GM12878 (cell line): ENCODE results near the gene TBC1D12. TPM values are rescaled to one million over a fixed set of nuclear protein-coding genes. Genes with fewer than 3 reads are reported as not detected.

Experiments used
- ATAC-seq: fragments of 200-7000 bp; cut with Tn5 transposase; 3 replicates; pipeline ENCODE4 v1.9.1; 2020; ENCODE audit warnings: mild to moderate bottlenecking, moderate library complexity
- BruUV-seq: library from RNA; stranded (reverse); fragments of 400-500 nt; replicated peaks from 2 replicates; lab custom pipeline; 2021; lab: Mats Ljungman, UMichigan
- CTCF ChIA-PET: fragments of 300-600 bp; sonication (Branson Sonifier 250); formaldehyde crosslinking; extraction: SDS; loops from one replicate; lab custom pipeline; 2021; ENCODE audit warnings: inconsistent platforms; lab: Yijun Ruan, JAX
- POLR2A ChIA-PET: fragments of 350-600 bp; formaldehyde crosslinking; extraction: SDS; loops from one replicate; lab custom pipeline; 2021; ENCODE audit warnings: inconsistent platforms; lab: Charles Lee
- RAD21 ChIA-PET: fragments of 300-600 bp; sonication (Branson Sonifier 250); formaldehyde crosslinking; loops from one replicate; lab custom pipeline; 2023; ENCODE audit warnings: antibody characterized with exemption; ENCODE audit not compliant: unreplicated experiment; lab: Charles Lee
- SMC1A ChIA-PET: fragments of 300-600 bp; sonication (Branson Sonifier 250); formaldehyde crosslinking; loops from one replicate; lab custom pipeline; 2023; ENCODE audit not compliant: unreplicated experiment, uncharacterized antibody; lab: Charles Lee
- DNase-seq: peaks from one replicate; pipeline ENCODE4 v3.0.0-alpha.2; 2011; ENCODE audit warnings: low read depth, low spot score
- FAIRE-seq: peaks from 3 replicates; lab custom pipeline; 2011; peaks lifted over from hg19 to GRCh38; lab: Jason Lieb, UNC
- H2AFZ ChIP-seq: 2 replicates; pipeline ENCODE4 v1.6.0; 2011; ENCODE audit warnings: low read depth, low read length, control low read depth; ENCODE audit not compliant: control insufficient read depth
- H3K27ac ChIP-seq: 2 replicates; pipeline ENCODE4 v1.5.1; 2011; ENCODE audit warnings: control low read depth; ENCODE audit not compliant: control insufficient read depth, insufficient read depth
- H3K27me3 ChIP-seq, 2 experiments: replicated peaks in 1 of 2; 2 replicates each; pipeline versions ENCODE4 v1.6.0 to v1.6.1; 2011; ENCODE audit warnings: low read length in 1 of 2; ENCODE audit not compliant: control insufficient read depth in 2 of 2, insufficient read depth in 2 of 2
- H3K36me3 ChIP-seq, 2 experiments: 2 replicates each; pipeline ENCODE4 v1.5.1; 2011; ENCODE audit warnings: low read length in 1 of 2; ENCODE audit not compliant: control insufficient read depth in 2 of 2, insufficient read depth in 2 of 2
- H3K4me1 ChIP-seq: 2 replicates; pipeline ENCODE4 v1.6.1; 2011; ENCODE audit warnings: mild to moderate bottlenecking, low read length, moderate library complexity, mixed read lengths; ENCODE audit not compliant: control insufficient read depth, insufficient read depth
- H3K4me2 ChIP-seq: 2 replicates; pipeline ENCODE4 v1.6.0; 2011; ENCODE audit warnings: control low read depth; ENCODE audit not compliant: control insufficient read depth, insufficient read depth
- H3K4me3 ChIP-seq: fragments of 200-600 bp; sonication (generic); 2 replicates; pipeline ENCODE4 v1.5.1; 2016
- H3K79me2 ChIP-seq: 2 replicates; pipeline ENCODE4 v1.6.0; 2011; ENCODE audit warnings: low read length; ENCODE audit not compliant: control insufficient read depth, insufficient read depth
- H3K9ac ChIP-seq: 2 replicates; pipeline ENCODE4 v1.8.0; 2011; ENCODE audit warnings: low read length, control low read depth, mixed read lengths; ENCODE audit not compliant: control insufficient read depth, insufficient read depth
- H3K9me3 ChIP-seq: replicated peaks from 3 replicates; pipeline ENCODE4 v1.5.1; 2011; ENCODE audit warnings: mild to moderate bottlenecking, low read length; ENCODE audit not compliant: control insufficient read depth, insufficient read depth
- H4K20me1 ChIP-seq: 2 replicates; pipeline ENCODE4 v1.6.0; 2011; ENCODE audit not compliant: control insufficient read depth, insufficient read depth
- CBX3 ChIP-seq: fragments of 200-600 bp; sonication (generic); IDR thresholded peaks from 2 replicates; pipeline ENCODE4 v1.6.1; 2016; ENCODE audit warnings: low read depth, borderline replicate concordance
- NFYB ChIP-seq: IDR thresholded peaks from 2 replicates; pipeline ENCODE4 v1.6.1; 2011; ENCODE audit warnings: low read depth, mild to moderate bottlenecking, low read length, improper control_type of control experiment, moderate library complexity; ENCODE audit not compliant: insufficient read depth
- NRF1 ChIP-seq: conservative IDR thresholded peaks from 2 replicates; pipeline ENCODE4 v1.6.1; 2011; ENCODE audit warnings: mild to moderate bottlenecking, low read depth, low read length, improper control_type of control experiment
- RAD21 ChIP-seq: IDR thresholded peaks from 2 replicates; pipeline ENCODE4 v1.6.1; 2011; ENCODE audit warnings: mild to moderate bottlenecking, low read depth, low read length, moderate library complexity; ENCODE audit not compliant: insufficient read depth
- RUNX3 ChIP-seq: IDR thresholded peaks from 2 replicates; pipeline ENCODE4 v1.6.1; 2012; ENCODE audit warnings: low read length, inconsistent platforms
- SMAD1 ChIP-seq: fragments of 450-650 bp; IDR thresholded peaks from 2 replicates; pipeline ENCODE4 v1.6.1; 2018; ENCODE audit warnings: mild to moderate bottlenecking, low read depth; ENCODE audit not compliant: partially characterized antibody
- ZNF24 ChIP-seq: fragments of 450-650 bp; IDR thresholded peaks from 2 replicates; pipeline ENCODE4 v1.6.1; 2017; ENCODE audit warnings: antibody characterized with exemption, mild to moderate bottlenecking
- ZNF622 ChIP-seq: fragments of 450-650 bp; IDR thresholded peaks from 2 replicates; pipeline ENCODE4 v1.6.1; 2017; ENCODE audit warnings: mild to moderate bottlenecking, inconsistent platforms
- WGBS: methylation state at CpG from one replicate; pipeline ENCODE4 v1.1.6; 2016; ENCODE audit warnings: low lambda C conversion rate; ENCODE audit not compliant: insufficient replicate concordance, insufficient coverage; ENCODE audit errors: missing lambda C conversion rate; 5-methylcytosine and 5-hydroxymethylcytosine counted together
- in situ Hi-C: fragments of 300-500 bp; cut with MboI; formaldehyde crosslinking; loops from 9 replicates; pipeline ENCODE4 v1.14.3; 2018; ENCODE audit warnings: mixed read lengths
- intact Hi-C: fragments of 100-400 bp; cut with micrococcal nuclease; formaldehyde crosslinking; loops from one replicate; pipeline ENCODE4 v1.14.2; 2022; ENCODE audit not compliant: unreplicated experiment
- polyA plus RNA-seq, 11 experiments: library from polyadenylated mRNA; depleted of rRNA in 4 of 11; unstranded in 6 of 11; stranded (reverse) in 5 of 11; fragments of >200 nt; fragmentation: Nextera tagmentation in 4 of 11; fragmentation: Illumina TruSeq in 1 of 11; extraction: Ambion mirVana in 4 of 11; extraction: Trizol in 1 of 11; gene quantifications; 1 replicate in 1 of 11; 2 replicates in 10 of 11; pipeline versions ENCODE4 v1.2.1 to v1.2.3, GENCODE V29; 2011 to 2016; ENCODE audit warnings: inconsistent platforms in 2 of 11, missing spikeins in 2 of 11, low read depth in 1 of 11
- total RNA-seq, 4 experiments: library from RNA; depleted of rRNA in 3 of 4; stranded (reverse); fragments of >200 nt in 3 of 4; fragmentation: Illumina TruSeq in 1 of 4; extraction: Trizol in 1 of 4; gene quantifications; 2 replicates each; pipeline versions ENCODE4 v1.2.1 to v1.2.3, GENCODE V29; 2013 to 2021
- TF ChIP-seq, protein P1 (sequence below): fragments of 450-650 bp; IDR thresholded peaks from 2 replicates; pipeline ENCODE4 v1.6.1; 2018; ENCODE audit warnings: mild to moderate bottlenecking, low read depth, moderate library complexity; ENCODE audit not compliant: partially characterized antibody

The TBC1D12 gene
- total and polyA plus RNA-seq, 10 of the 15 experiments (the other 5 are each of a cell fraction or from before 2014, with no cell fraction given): 2.6 to 7.5 (median 3.8) TPM

DNA sequence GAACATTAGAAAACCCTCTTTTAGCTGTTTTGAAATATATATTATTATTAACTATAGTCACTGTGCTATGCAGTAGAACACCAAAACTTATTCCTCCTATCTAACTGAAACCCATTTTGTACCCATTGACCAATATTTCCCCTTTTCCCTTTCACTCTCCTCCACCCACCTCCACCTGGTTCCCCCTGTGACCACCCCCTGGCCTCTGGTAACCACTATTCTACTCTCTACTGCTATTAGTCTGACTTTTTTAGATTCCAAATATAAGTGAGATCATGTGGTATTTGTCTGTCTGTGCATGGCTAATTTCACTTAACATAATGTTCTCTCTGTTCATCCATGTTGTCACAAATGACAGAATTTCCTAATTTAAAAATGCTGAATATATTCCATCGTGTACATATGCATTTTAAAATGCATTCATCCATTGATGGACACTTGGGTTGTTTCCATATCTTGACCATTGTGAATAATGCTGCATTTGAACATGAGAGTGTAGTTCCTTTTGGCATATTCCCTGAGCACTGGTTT is 18.7 kb downstream of the TBC1D12 start:
- in situ Hi-C loops: no loop called here
- TF ChIP-seq, protein P1, sequence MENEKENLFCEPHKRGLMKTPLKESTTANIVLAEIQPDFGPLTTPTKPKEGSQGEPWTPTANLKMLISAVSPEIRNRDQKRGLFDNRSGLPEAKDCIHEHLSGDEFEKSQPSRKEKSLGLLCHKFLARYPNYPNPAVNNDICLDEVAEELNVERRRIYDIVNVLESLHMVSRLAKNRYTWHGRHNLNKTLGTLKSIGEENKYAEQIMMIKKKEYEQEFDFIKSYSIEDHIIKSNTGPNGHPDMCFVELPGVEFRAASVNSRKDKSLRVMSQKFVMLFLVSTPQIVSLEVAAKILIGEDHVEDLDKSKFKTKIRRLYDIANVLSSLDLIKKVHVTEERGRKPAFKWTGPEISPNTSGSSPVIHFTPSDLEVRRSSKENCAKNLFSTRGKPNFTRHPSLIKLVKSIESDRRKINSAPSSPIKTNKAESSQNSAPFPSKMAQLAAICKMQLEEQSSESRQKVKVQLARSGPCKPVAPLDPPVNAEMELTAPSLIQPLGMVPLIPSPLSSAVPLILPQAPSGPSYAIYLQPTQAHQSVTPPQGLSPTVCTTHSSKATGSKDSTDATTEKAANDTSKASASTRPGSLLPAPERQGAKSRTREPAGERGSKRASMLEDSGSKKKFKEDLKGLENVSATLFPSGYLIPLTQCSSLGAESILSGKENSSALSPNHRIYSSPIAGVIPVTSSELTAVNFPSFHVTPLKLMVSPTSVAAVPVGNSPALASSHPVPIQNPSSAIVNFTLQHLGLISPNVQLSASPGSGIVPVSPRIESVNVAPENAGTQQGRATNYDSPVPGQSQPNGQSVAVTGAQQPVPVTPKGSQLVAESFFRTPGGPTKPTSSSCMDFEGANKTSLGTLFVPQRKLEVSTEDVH: no peak
- TF ChIP-seq ZNF622 (no peak), RAD21 (no peak), NFYB (no peak), SMAD1 (no peak), NRF1 (no peak), RUNX3 (peak; percentile 42), ZNF24 (no peak), CBX3 (no peak)
- TF ChIP-seq, all 136 proteins: peak for 1
- H3K4me1 ChIP-seq: peaks cover 5% of the 10 kb centered on the region; the same call in 1 of the 2 replicates
- 46% methylated on average over 1 of the region's 1 CpG for WGBS
- no peak overlapping the region for H2AFZ ChIP-seq
- H3K9me3 ChIP-seq: peaks cover 2% of the 10 kb centered on the region; the same call in 2 of the 3 replicates
- ATAC-seq (peak; percentile 41), DNase-seq (no peak), FAIRE-seq (no peak)
- H3K27ac ChIP-seq: no peak overlapping the region
- H3K27me3 ChIP-seq: no peaks in the 10 kb centered on the region
- SMC1A ChIA-PET: interaction anchor here (0.7 to 1.4 kb wide), 2 partner anchors 10 to 104 kb away, joined by 3 to 4 read pairs; no protein-coding TSS in a partner anchor
- intact Hi-C loops: no loop called here
- H3K4me2 ChIP-seq: no peak overlapping the region
- no peaks in the 10 kb centered on the region for H4K20me1 ChIP-seq
- no TSS peak for BruUV-seq
- CTCF ChIA-PET: interaction anchor here (1.1 to 1.4 kb wide), 2 partner anchors 8 to 15 kb away, joined by 3 to 4 read pairs; no protein-coding TSS in a partner anchor
- H3K79me2 ChIP-seq: no peaks in the 10 kb centered on the region; the same call in 1 of the 2 replicates
- no peak overlapping the region for H3K9ac ChIP-seq
- RAD21 ChIA-PET: no interaction called here
- no peak overlapping the region for H3K4me3 ChIP-seq
- POLR2A ChIA-PET: no interaction called here
- H3K36me3 ChIP-seq: no peaks in the 10 kb centered on the region
